HG03045 (cell line): ENCODE measurements around the gene TSPAN11.

Experiments used
- ATAC-seq: cut with Tn5 transposase; IDR thresholded peaks from one replicate; pipeline ENCODE4 v1.9.1; 2021; ENCODE audit warnings: mild to moderate bottlenecking, moderate library complexity; ENCODE audit not compliant: unreplicated experiment

Gene TSPAN11

DNA sequence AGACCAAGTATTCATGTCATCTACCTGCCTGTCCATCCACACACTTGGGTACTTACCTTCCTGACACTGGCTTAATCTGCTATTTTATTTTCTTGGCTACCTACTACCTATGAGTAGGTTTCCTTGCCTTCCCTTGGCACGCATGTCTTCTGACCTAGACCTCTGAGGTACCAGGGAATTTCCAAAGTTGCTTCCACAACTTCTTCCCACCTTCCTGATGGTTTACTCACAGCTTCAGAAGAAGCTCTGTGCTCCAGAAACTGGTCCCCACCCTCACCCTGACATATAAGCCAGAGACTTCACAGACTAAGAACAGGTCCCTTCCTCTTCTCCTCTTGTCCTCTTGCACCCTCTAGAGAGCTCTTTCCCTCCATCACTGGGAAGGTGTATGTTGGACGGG is 111.4 kb downstream of the TSPAN11 start:
- ATAC-seq: no peak

DNA sequence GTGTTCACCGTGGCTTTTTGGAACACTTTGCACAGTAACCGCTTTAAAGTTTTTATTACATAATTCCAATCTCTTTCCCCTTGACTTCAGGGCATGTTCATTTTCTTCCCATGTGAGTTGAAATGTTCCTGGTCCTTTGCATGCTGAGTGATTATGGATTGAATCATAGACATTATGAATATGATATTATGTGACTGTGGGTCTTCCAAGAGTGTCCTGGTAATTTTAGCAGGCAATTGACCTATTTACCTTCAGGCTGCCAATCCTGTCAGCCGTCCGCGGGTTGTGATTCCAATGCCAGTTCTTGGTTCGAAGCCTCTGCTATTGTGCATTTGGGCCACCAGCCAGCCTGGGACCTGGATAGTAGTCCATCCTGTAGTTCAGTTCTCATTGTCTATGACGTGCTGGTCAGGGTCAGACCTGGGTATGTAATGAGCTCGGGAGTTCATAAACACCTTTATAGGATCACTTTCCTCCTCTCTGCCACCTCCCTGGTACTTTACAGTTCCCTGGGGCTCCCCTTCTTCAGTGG is 114.6 kb downstream of the TSPAN11 start:
- no peak for ATAC-seq
